Keratinocyte (primary cell): ENCODE measurements around the gene CDCA3. TPM values are rescaled to one million over a fixed set of nuclear protein-coding genes. Genes with fewer than 3 reads are reported as not detected.

Experiments
- DNase-seq: peaks from one replicate; pipeline ENCODE4 v3.0.0-alpha.2; 2011; ENCODE audit warnings: low read depth, missing footprints, low spot score
- FAIRE-seq: peaks from 2 replicates; lab custom pipeline; 2011; peaks lifted over from hg19 to GRCh38; lab: Jason Lieb, UNC
- H2AFZ ChIP-seq: 2 replicates; pipeline ENCODE4 v1.6.0; 2012; ENCODE audit warnings: low read length, control low read depth, inconsistent platforms; ENCODE audit not compliant: control insufficient read depth
- H3K27ac ChIP-seq: 2 replicates; pipeline ENCODE4 v1.5.1; 2011; ENCODE audit warnings: low read length; ENCODE audit not compliant: control insufficient read depth, insufficient read depth
- H3K27me3 ChIP-seq: 3 replicates; pipeline ENCODE4 v1.6.0; 2011; ENCODE audit warnings: low read length; ENCODE audit not compliant: control insufficient read depth, insufficient read depth; ENCODE audit errors: extremely low read depth
- H3K36me3 ChIP-seq, 2 experiments: 2 replicates in 1 of 2; 3 replicates in 1 of 2; pipeline ENCODE4 v1.5.1; 2011; ENCODE audit warnings: low read length in 2 of 2, mild to moderate bottlenecking in 1 of 2; ENCODE audit not compliant: control insufficient read depth in 2 of 2, insufficient read depth in 2 of 2; ENCODE audit errors: extremely low read depth in 1 of 2
- H3K4me1 ChIP-seq: 3 replicates; pipeline ENCODE4 v1.5.1; 2011; ENCODE audit warnings: low read length; ENCODE audit not compliant: control insufficient read depth, insufficient read depth; ENCODE audit errors: extremely low read depth
- H3K4me2 ChIP-seq: 3 replicates; pipeline ENCODE4 v1.6.0; 2011; ENCODE audit warnings: low read depth, low read length; ENCODE audit not compliant: control insufficient read depth, insufficient read depth; ENCODE audit errors: extremely low read depth
- H3K4me3 ChIP-seq, 3 experiments: fragments of 200-600 bp in 1 of 3; sonication (generic) in 1 of 3; 2 replicates in 2 of 3; 3 replicates in 1 of 3; pipeline ENCODE4 v1.5.1; 2011 to 2016; ENCODE audit warnings: low read length in 3 of 3, mild to moderate bottlenecking in 3 of 3, control low read depth in 2 of 3, inconsistent platforms in 1 of 3, low read depth in 1 of 3, mixed read lengths in 1 of 3, mixed run types in 1 of 3, moderate library complexity in 1 of 3; ENCODE audit not compliant: control insufficient read depth in 2 of 3, insufficient read depth in 2 of 3; ENCODE audit errors: extremely low read depth in 1 of 3
- H3K79me2 ChIP-seq: 2 replicates; pipeline ENCODE4 v1.6.0; 2012; ENCODE audit warnings: low read length; ENCODE audit not compliant: control insufficient read depth, insufficient read depth
- H3K9ac ChIP-seq: 3 replicates; pipeline ENCODE4 v1.6.0; 2011; ENCODE audit warnings: low read length; ENCODE audit not compliant: control insufficient read depth, insufficient read depth; ENCODE audit errors: extremely low read depth
- H3K9me1 ChIP-seq: 3 replicates; pipeline ENCODE4 v1.6.0; 2011; ENCODE audit warnings: low read length; ENCODE audit not compliant: control insufficient read depth, insufficient read depth; ENCODE audit errors: extremely low read depth
- H3K9me3 ChIP-seq: 2 replicates; pipeline ENCODE4 v1.5.1; 2012; ENCODE audit warnings: low read depth, low read length; ENCODE audit not compliant: control insufficient read depth
- H4K20me1 ChIP-seq: 3 replicates; pipeline ENCODE4 v1.6.0; 2011; ENCODE audit warnings: low read length; ENCODE audit not compliant: control insufficient read depth, insufficient read depth; ENCODE audit errors: extremely low read depth
- CTCF ChIP-seq, 3 experiments: IDR thresholded peaks in 1 of 3; conservative IDR thresholded peaks in 1 of 3; optimal IDR thresholded peaks in 1 of 3; 2 replicates in 2 of 3; 3 replicates in 1 of 3; pipeline versions ENCODE3 to v1.5.1; 2011; ENCODE audit warnings: low read length in 3 of 3, mild to moderate bottlenecking in 3 of 3, moderate library complexity in 2 of 3, control low read depth in 1 of 3, inconsistent platforms in 1 of 3; ENCODE audit not compliant: insufficient read depth in 2 of 3; ENCODE audit errors: extremely low read depth in 1 of 3
- EZH2 ChIP-seq: IDR thresholded peaks from one replicate; pipeline ENCODE4 v1.6.1; 2012; ENCODE audit warnings: inconsistent platforms, mild to moderate bottlenecking, low read length, moderate library complexity
- dilution Hi-C: fragments of 300-500 bp; cut with MboI; formaldehyde crosslinking; loops from one replicate; pipeline ENCODE4 v1.7.0; 2020; ENCODE audit warnings: low sequenced_read_pairs; ENCODE audit not compliant: extremely low pct_ligation_motif_present
- polyA plus RNA-seq, 5 experiments: library from polyadenylated mRNA; depleted of rRNA in 3 of 5; stranded (reverse) in 3 of 5; stranded (forward) in 1 of 5; unstranded in 1 of 5; fragments of >200 nt; gene quantifications; 1 replicate in 1 of 5; 2 replicates in 3 of 5; 3 replicates in 1 of 5; pipeline versions ENCODE4 v1.2.1 to v1.2.3, GENCODE V29; 2011 to 2012; ENCODE audit warnings: missing spikeins in 2 of 5, low read depth in 1 of 5, low replicate concordance in 1 of 5

The CDCA3 gene
- polyA plus RNA-seq, 1 donor (not counting 4 experiments of a cell fraction or from before 2014, with no cell fraction given): 15.0 TPM

GRCh38 chr12:6830999-6831398 is 20.1 kb downstream of the CDCA3 start:
- no peaks in the 10 kb centered on the region for H4K20me1 ChIP-seq
- H2AFZ ChIP-seq: no peak overlapping the region
- peaks cover 5% of the 10 kb centered on the region for H3K4me1 ChIP-seq
- no peak overlapping the region for H3K27ac ChIP-seq
- H3K9me1 ChIP-seq: no peaks in the 10 kb centered on the region
- H3K9ac ChIP-seq: no peak overlapping the region
- H3K4me3 ChIP-seq: no peak overlapping the region
- peaks cover 29% of the 10 kb centered on the region for H3K27me3 ChIP-seq
- FAIRE-seq (no peak), DNase-seq (no peak)
- no peak for TF ChIP-seq CTCF (optimal IDR thresholded peaks at IDR 0.05 in 1 of 3, IDR thresholded peaks at IDR 0.05 in 1 of 3, conservative IDR thresholded peaks at IDR 0.05 in 1 of 3; ENCODE audit: extremely low read depth in 1 of 3, insufficient read depth in 2 of 3, low read length in 3 of 3)
- no peak for TF ChIP-seq EZH2
- H3K9me3 ChIP-seq: no peaks in the 10 kb centered on the region
- no peaks in the 10 kb centered on the region for H3K36me3 ChIP-seq
- H3K4me2 ChIP-seq: no peak overlapping the region
- dilution Hi-C loops: no loop called here
- H3K79me2 ChIP-seq: no peaks in the 10 kb centered on the region

- Histone ChIP-seq H3K36me3 (no peaks in the 10 kb centered on the region), H2AFZ (no peak overlapping the region), H4K20me1 (no peaks in the 10 kb centered on the region), H3K4me1 (peaks cover 6% of the 10 kb centered on the region), H3K9ac (no peak overlapping the region), H3K9me1 (no peaks in the 10 kb centered on the region), H3K9me3 (no peaks in the 10 kb centered on the region), H3K27ac (no peak overlapping the region), H3K4me3 (no peak overlapping the region), H3K4me2 (no peak overlapping the region), H3K79me2 (no peaks in the 10 kb centered on the region), H3K27me3 (peaks cover 35% of the 10 kb centered on the region)
- dilution Hi-C loops: no loop called here
- TF ChIP-seq CTCF (optimal IDR thresholded peaks at IDR 0.05 in 1 of 3, IDR thresholded peaks at IDR 0.05 in 1 of 3, conservative IDR thresholded peaks at IDR 0.05 in 1 of 3; ENCODE audit: extremely low read depth in 1 of 3, insufficient read depth in 2 of 3, low read length in 3 of 3) (no peak), EZH2 (no peak)
- FAIRE-seq: no peak
- no peak for DNase-seq
These were observed 20.7 kb downstream of the CDCA3 start for GRCh38 chr12:6830286-6830890.
